Heart left ventricle (tissue), 16 donors: Measurements from ENCODE around the gene HSPB6. TPM values are rescaled to one million over a fixed set of nuclear protein-coding genes. Genes with fewer than 3 reads are reported as not detected.

Experiments used
- ATAC-seq, 4 donors: fragments of 200-7000 bp; cut with Tn5 transposase; one replicate each; pipeline ENCODE4 v1.9.1; 2020 to 2022; ENCODE audit warnings: moderate library complexity in 4 of 4, mild to moderate bottlenecking in 3 of 4, moderate number of reproducible peaks in 1 of 4
- DNase-seq, 5 donors: peaks; one replicate each; pipeline ENCODE4 v3.0.0-alpha.2; 2020
- H3K27ac ChIP-seq, 12 donors: fragments of 200-600 bp; sonication (generic) in 4 of 12; one replicate each; pipeline versions ENCODE4 v1.5.0 to v1.8.0; 2016 to 2022; ENCODE audit warnings: mild to moderate bottlenecking in 2 of 12
- H3K27me3 ChIP-seq, 9 donors: fragments of 200-600 bp; sonication (generic) in 2 of 9; one replicate each; pipeline versions ENCODE4 v1.5.1 to v1.8.0; 2016 to 2022; ENCODE audit warnings: mild to moderate bottlenecking in 3 of 9
- H3K36me3 ChIP-seq, 9 donors: fragments of 200-600 bp; sonication (generic) in 2 of 9; one replicate each; pipeline versions ENCODE4 v1.5.0 to v1.8.0; 2018 to 2022; ENCODE audit warnings: mild to moderate bottlenecking in 2 of 9
- H3K4me1 ChIP-seq, 12 donors: fragments of 200-600 bp; sonication (generic) in 4 of 12; one replicate each; pipeline versions ENCODE4 v1.5.0 to v1.8.0; 2016 to 2022; ENCODE audit warnings: mild to moderate bottlenecking in 3 of 12
- H3K4me3 ChIP-seq, 12 donors: fragments of 200-600 bp; sonication (generic) in 4 of 12; one replicate each; pipeline versions ENCODE4 v1.5.0 to v1.8.0; 2017 to 2022; ENCODE audit warnings: mild to moderate bottlenecking in 9 of 12, moderate library complexity in 4 of 12
- H3K9me3 ChIP-seq, 12 donors: fragments of 200-600 bp; sonication (generic) in 4 of 12; one replicate each; pipeline versions ENCODE4 v1.5.0 to v1.8.0; 2016 to 2022; ENCODE audit warnings: mild to moderate bottlenecking in 1 of 12
- CTCF ChIP-seq, 12 donors: fragments of 200-600 bp; sonication (generic) in 4 of 12; IDR thresholded peaks; one replicate each; pipeline versions ENCODE4 v1.5.0 to v1.8.0; 2018 to 2022; ENCODE audit warnings: antibody characterized with exemption in 12 of 12, mild to moderate bottlenecking in 5 of 12
- POLR2A ChIP-seq, 2 donors: fragments of 450-650 bp; IDR thresholded peaks; one replicate each; pipeline ENCODE4 v1.6.1; 2017; ENCODE audit warnings: antibody characterized with exemption in 2 of 2, mild to moderate bottlenecking in 2 of 2, moderate library complexity in 2 of 2
- WGBS, 4 donors: extraction: QIAGEN DNeasy Blood & Tissue Kit in 2 of 4; methylation state at CpG; one replicate each; pipeline versions ENCODE4 v1.1.5 to v1.1.7; 2013 to 2018; 5-methylcytosine and 5-hydroxymethylcytosine counted together
- intact Hi-C, 10 donors: fragments of 100-400 bp; cut with DNase I; formaldehyde crosslinking; loops; one replicate each; pipeline versions ENCODE4 v1.11.1 to v1.14.2; 2022
- polyA plus RNA-seq, 2 donors: library from polyadenylated mRNA; stranded (reverse); fragments of 200-250 nt; gene quantifications; one replicate each; pipeline ENCODE4 v1.2.3, GENCODE V29; 2013
- total RNA-seq, 9 donors: library from RNA; depleted of rRNA in 2 of 9; stranded (reverse); fragments of >200 nt in 2 of 9; fragmentation: NEBNext Ultra II Directional in 3 of 9; extraction: Animal tissue kit (Norgen Biotek cat#: 25700) in 3 of 9; gene quantifications; one replicate each; pipeline versions ENCODE4 v1.1.0 to v1.2.4, GENCODE V29; 2016 to 2023
- donor health status: ischemic (EF 13 %, LVEDD 7.1; RV severe dilation, severe dysfunction).
- donor health status: healthy with polysubstance abuse.
- donor health status: DM: no; HTN: yes; CAD: no.
- donor health status: DM: no; HTN: no; CAD: no.
- donor health status: ischemic (EF 25% LVEDD 6.9; RV normal size, moderate dysfunction).
- donor health status: ischemic (EF 25% LVEDD 5.7; RV mildly dilated, moderate dysfunction).
- donor health status: healthy.
- donor health status: DM: yes; HTN: yes; CAD: no.
- donor health status: ischemic (EF 35%, LVEDD 5.7; RV mildly dilated, moderate dysfunction).
- donor health status: nonischemic (EF 11% LVEDD 7.7; RV severe dilation, severe dysfunction).
- donor health status: DM: yes; HTN: yes; CAD: no.
- donor health status: PGD.
- donor health status: ischemic (EF 29% LVEDD 5.4; RV normal size, mild dysfunction).
- donor health status: nonischemic (EF 23%, LVEDD 6.1; RV moderate dilation, normal function).

The HSPB6 gene
- total and polyA plus RNA-seq, 11 donors, result 156 to 1,012 (median 585) TPM

- TF ChIP-seq CTCF (IDR thresholded peaks at IDR 0.05), result no peak
- TF ChIP-seq POLR2A (IDR thresholded peaks at IDR 0.05), result no peak
- H3K4me3 ChIP-seq, result no peak overlapping the region
- peak overlapping the region in 1 of 12 donors; percentile 5 for H3K27ac ChIP-seq
- DNase-seq (no peak), ATAC-seq (no peak)
- H3K9me3 ChIP-seq, result no peaks in the 10 kb centered on the region
- no peaks in the 10 kb centered on the region for H3K27me3 ChIP-seq
- WGBS, 4 donors, result 59 to 67% (median 63%) methylated on average over 13 of the region's 13 CpGs
- no peaks in the 10 kb centered on the region for H3K36me3 ChIP-seq
- peaks cover 0 to 10% (median 7%) of the 10 kb centered on the region in 12 donors for H3K4me1 ChIP-seq
- intact Hi-C loops, result loop anchor here in 4 of 10 donors (10.0 kb wide), 4 partner anchors 166 to 446 kb away; partner anchors contain the start of genes LRFN3 (in 2 of the 4), FFAR3 (in 1 of the 4), TMEM147 (in 1 of the 4) and USF2 (in 1 of the 4)
Measured at GRCh38 chr19:35710784-35711723, 45.8 kb downstream of the HSPB6 start.

GRCh38 chr19:35708391-35708790 is 48.4 kb downstream of the HSPB6 start:
- no peaks in the 10 kb centered on the region for H3K9me3 ChIP-seq
- H3K36me3 ChIP-seq, result no peaks in the 10 kb centered on the region
- intact Hi-C loops, result no loop called here
- H3K4me1 ChIP-seq, result peaks cover 0 to under 1% (median 0%) of the 10 kb centered on the region in 12 donors
- H3K4me3 ChIP-seq, result no peak overlapping the region
- DNase-seq (no peak), ATAC-seq (no peak)
- H3K27me3 ChIP-seq, result peaks cover 0 to 9% (median 0%) of the 10 kb centered on the region in 9 donors
- H3K27ac ChIP-seq, result no peak overlapping the region
- WGBS, 4 donors, result 91 to 100% (median 93%) methylated on average over 1 of the region's 1 CpG
- no peak for TF ChIP-seq CTCF (IDR thresholded peaks at IDR 0.05)

Other genes with a start within 250 kb of the HSPB6 start
- 10 to 100 TPM in 7 of 9 donors, 1 to 10 TPM in 2; 7.8 to 26.9 (median 12.1) TPM for gene DMKN, start 243.4 kb downstream of the HSPB6 start, total RNA-seq
- 10 to 100 TPM; 18.2 to 38.8 TPM for gene DMKN, start 243.4 kb downstream of the HSPB6 start, polyA plus RNA-seq
- not detected for gene SBSN, start 228.7 kb downstream of the HSPB6 start, total RNA-seq
- not detected for gene SBSN, start 228.7 kb downstream of the HSPB6 start, polyA plus RNA-seq
- gene GAPDHS, start 223.6 kb downstream of the HSPB6 start, total RNA-seq, result not detected
- gene GAPDHS, start 223.6 kb downstream of the HSPB6 start, polyA plus RNA-seq, result not detected
- gene TMEM147, start 211.4 kb downstream of the HSPB6 start, total RNA-seq, result 100 to 1,000 TPM in 3 of 9 donors, 10 to 100 TPM in 6; 68.9 to 121 (median 81.6) TPM
- gene TMEM147, start 211.4 kb downstream of the HSPB6 start, polyA plus RNA-seq, result 100 to 1,000 TPM; 103 to 191 TPM
- not detected for gene ATP4A, start 193.4 kb downstream of the HSPB6 start, total RNA-seq
- gene ATP4A, start 193.4 kb downstream of the HSPB6 start, polyA plus RNA-seq, result not detected
- not detected for gene PMIS2, start 170.9 kb downstream of the HSPB6 start, total RNA-seq
- not detected for gene PMIS2, start 170.9 kb downstream of the HSPB6 start, polyA plus RNA-seq
- 1 to 10 TPM; 1.9 to 9.0 (median 3.9) TPM for gene HAUS5, start 144.3 kb downstream of the HSPB6 start, total RNA-seq
- 1 to 10 TPM; 3.8 to 4.9 TPM for gene HAUS5, start 144.3 kb downstream of the HSPB6 start, polyA plus RNA-seq
- gene RBM42, start 128.0 kb downstream of the HSPB6 start, total RNA-seq, result 10 to 100 TPM; 47.4 to 70.0 (median 57.5) TPM
- 10 to 100 TPM; 63.1 to 89.2 TPM for gene RBM42, start 128.0 kb downstream of the HSPB6 start, polyA plus RNA-seq
- 1 to 10 TPM in 1 of 9 donors, under 1 TPM in 6, not detected in 2; 0.23 to 1.6 (median 0.62) TPM for gene ETV2, start 115.3 kb downstream of the HSPB6 start, total RNA-seq
- gene ETV2, start 115.3 kb downstream of the HSPB6 start, polyA plus RNA-seq, result 1 to 10 TPM in 1 of 2 donors, under 1 TPM in 1; 0.46 to 1.3 TPM
- 1,000 to 10,000 TPM in 8 of 9 donors, 100 to 1,000 TPM in 1; 944 to 3,219 (median 1,334) TPM for gene COX6B1, start 108.7 kb downstream of the HSPB6 start, total RNA-seq
- gene COX6B1, start 108.7 kb downstream of the HSPB6 start, polyA plus RNA-seq, result 1,000 to 10,000 TPM; 1,378 to 4,659 TPM
- gene UPK1A, start 90.5 kb downstream of the HSPB6 start, total RNA-seq, result not detected
- gene UPK1A, start 90.5 kb downstream of the HSPB6 start, polyA plus RNA-seq, result not detected
- gene ZBTB32, start 52.5 kb downstream of the HSPB6 start, total RNA-seq, result under 1 TPM in 1 of 9 donors, not detected in 8; 0.24 TPM
- not detected for gene ZBTB32, start 52.5 kb downstream of the HSPB6 start, polyA plus RNA-seq
- gene KMT2B, start 39.0 kb downstream of the HSPB6 start, total RNA-seq, result 10 to 100 TPM; 11.3 to 24.5 (median 15.7) TPM
- 10 to 100 TPM; 13.9 to 15.8 TPM for gene KMT2B, start 39.0 kb downstream of the HSPB6 start, polyA plus RNA-seq
- gene IGFLR1, start 14.6 kb downstream of the HSPB6 start, total RNA-seq, result 10 to 100 TPM in 1 of 9 donors, 1 to 10 TPM in 7, under 1 TPM in 1; 0.74 to 25.2 (median 3.6) TPM
- gene IGFLR1, start 14.6 kb downstream of the HSPB6 start, polyA plus RNA-seq, result 10 to 100 TPM in 1 of 2 donors, 1 to 10 TPM in 1; 3.4 to 10.8 TPM
- 10 to 100 TPM; 14.3 to 32.8 (median 20.9) TPM for gene U2AF1L4, start 11.6 kb downstream of the HSPB6 start, total RNA-seq
- 10 to 100 TPM in 1 of 2 donors, 1 to 10 TPM in 1; 7.2 to 27.1 TPM for gene U2AF1L4, start 11.6 kb downstream of the HSPB6 start, polyA plus RNA-seq
- gene PSENEN, start 11.4 kb downstream of the HSPB6 start, total RNA-seq, result 10 to 100 TPM; 25.2 to 69.0 (median 40.9) TPM
- 10 to 100 TPM; 52.6 to 95.1 TPM for gene PSENEN, start 11.4 kb downstream of the HSPB6 start, polyA plus RNA-seq
- gene LIN37, start 8.5 kb downstream of the HSPB6 start, total RNA-seq, result 10 to 100 TPM in 3 of 9 donors, 1 to 10 TPM in 6; 3.7 to 12.2 (median 7.6) TPM
- 10 to 100 TPM; 20.1 to 23.0 TPM for gene LIN37, start 8.5 kb downstream of the HSPB6 start, polyA plus RNA-seq
- 10 to 100 TPM in 4 of 9 donors, 1 to 10 TPM in 5; 1.9 to 19.7 (median 9.7) TPM for gene PROSER3, start 1.1 kb upstream of the HSPB6 start, total RNA-seq
- 10 to 100 TPM in 1 of 2 donors, 1 to 10 TPM in 1; 6.0 to 12.8 TPM for gene PROSER3, start 1.1 kb upstream of the HSPB6 start, polyA plus RNA-seq
- 1 to 10 TPM in 8 of 9 donors, under 1 TPM in 1; 0.50 to 7.8 (median 5.7) TPM for gene ARHGAP33, start 18.5 kb upstream of the HSPB6 start, total RNA-seq
- 1 to 10 TPM; 3.2 to 3.4 TPM for gene ARHGAP33, start 18.5 kb upstream of the HSPB6 start, polyA plus RNA-seq
- gene PRODH2, start 55.8 kb upstream of the HSPB6 start, total RNA-seq, result not detected
- gene PRODH2, start 55.8 kb upstream of the HSPB6 start, polyA plus RNA-seq, result not detected
- 1 to 10 TPM in 1 of 9 donors, not detected in 8; 1.0 TPM for gene NPHS1, start 95.5 kb upstream of the HSPB6 start, total RNA-seq
- gene NPHS1, start 95.5 kb upstream of the HSPB6 start, polyA plus RNA-seq, result not detected
- gene KIRREL2, start 99.9 kb upstream of the HSPB6 start, total RNA-seq, result under 1 TPM in 1 of 9 donors, not detected in 8; 0.77 TPM
- not detected for gene KIRREL2, start 99.9 kb upstream of the HSPB6 start, polyA plus RNA-seq
- gene APLP1, start 111.5 kb upstream of the HSPB6 start, total RNA-seq, result 10 to 100 TPM in 8 of 9 donors, 1 to 10 TPM in 1; 8.9 to 44.3 (median 25.3) TPM
- 10 to 100 TPM in 1 of 2 donors, 1 to 10 TPM in 1; 2.1 to 19.0 TPM for gene APLP1, start 111.5 kb upstream of the HSPB6 start, polyA plus RNA-seq
- gene NFKBID, start 143.5 kb upstream of the HSPB6 start, total RNA-seq, result 10 to 100 TPM in 1 of 9 donors, 1 to 10 TPM in 7, under 1 TPM in 1; 0.79 to 12.3 (median 3.0) TPM
- gene NFKBID, start 143.5 kb upstream of the HSPB6 start, polyA plus RNA-seq, result 1 to 10 TPM; 2.8 to 3.1 TPM
- gene HCST, start 145.5 kb upstream of the HSPB6 start, total RNA-seq, result 10 to 100 TPM in 2 of 9 donors, 1 to 10 TPM in 6, not detected in 1; 2.3 to 31.7 (median 4.7) TPM
- gene HCST, start 145.5 kb upstream of the HSPB6 start, polyA plus RNA-seq, result 10 to 100 TPM in 1 of 2 donors, 1 to 10 TPM in 1; 3.2 to 10.1 TPM
- 100 to 1,000 TPM in 2 of 9 donors, 10 to 100 TPM in 7; 12.6 to 237 (median 19.4) TPM for gene TYROBP, start 151.3 kb upstream of the HSPB6 start, total RNA-seq
- 10 to 100 TPM; 17.1 to 42.7 TPM for gene TYROBP, start 151.3 kb upstream of the HSPB6 start, polyA plus RNA-seq
- 10 to 100 TPM in 3 of 9 donors, 1 to 10 TPM in 6; 4.5 to 18.6 (median 8.5) TPM for gene LRFN3, start 179.3 kb upstream of the HSPB6 start, total RNA-seq
- gene LRFN3, start 179.3 kb upstream of the HSPB6 start, polyA plus RNA-seq, result 10 to 100 TPM in 1 of 2 donors, 1 to 10 TPM in 1; 6.3 to 14.7 TPM
- 10 to 100 TPM in 8 of 9 donors, 1 to 10 TPM in 1; 9.7 to 41.8 (median 11.4) TPM for gene SDHAF1, start 238.2 kb upstream of the HSPB6 start, total RNA-seq
- 10 to 100 TPM in 1 of 2 donors, 1 to 10 TPM in 1; 9.8 to 18.5 TPM for gene SDHAF1, start 238.2 kb upstream of the HSPB6 start, polyA plus RNA-seq